ENCODE results near the gene EVA1B. TPM values are rescaled to one million over a fixed set of nuclear protein-coding genes. Genes with fewer than 3 reads are reported as not detected.
A peak's percentile ranks its signal among the peaks of the same experiment; 100 is the strongest.

EVA1B gene
- total RNA-seq, 1 experiment from 2014 or later, result 46.3 TPM

- in situ Hi-C loops (cut with HindIII; ENCODE audit: low sequenced_read_pairs), result no loop called here
- DNase-seq (ENCODE audit: low spot score), result no peak
Measured at GRCh38 chr1:36349241-36349671, 25.8 kb upstream of the EVA1B start.

GRCh38 chr1:36346741-36347370 lies 23.4 kb upstream of the EVA1B start:
- DNase-seq (ENCODE audit: low spot score), result no peak

DNA sequence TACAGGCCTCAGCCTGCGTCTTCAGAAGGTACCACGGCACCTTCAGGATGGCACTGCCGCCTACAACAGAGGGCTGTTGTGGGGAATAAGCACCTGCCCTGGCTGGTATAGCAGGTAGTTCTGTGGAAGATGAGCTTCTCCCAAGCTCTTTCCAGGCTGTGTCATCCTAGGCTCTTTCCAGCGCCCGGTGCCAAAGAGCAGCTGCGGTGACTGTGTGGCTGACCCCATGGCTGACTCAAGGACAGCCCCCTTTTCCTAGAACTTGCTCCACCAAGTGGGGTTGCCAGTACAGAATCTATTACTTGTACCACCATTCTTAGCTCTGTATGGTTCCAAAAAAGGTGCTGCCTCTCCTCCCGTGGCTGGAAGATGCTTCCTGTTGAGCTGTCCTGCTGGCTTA lies 21.9 kb upstream of the EVA1B start:
- in situ Hi-C loops (cut with HindIII; ENCODE audit: low sequenced_read_pairs), result no loop called here

More at GRCh38 chr1:36346741-36347370, 23.4 kb upstream of the EVA1B start:
- in situ Hi-C loops (cut with HindIII; ENCODE audit: low sequenced_read_pairs), result no loop called here

DNA sequence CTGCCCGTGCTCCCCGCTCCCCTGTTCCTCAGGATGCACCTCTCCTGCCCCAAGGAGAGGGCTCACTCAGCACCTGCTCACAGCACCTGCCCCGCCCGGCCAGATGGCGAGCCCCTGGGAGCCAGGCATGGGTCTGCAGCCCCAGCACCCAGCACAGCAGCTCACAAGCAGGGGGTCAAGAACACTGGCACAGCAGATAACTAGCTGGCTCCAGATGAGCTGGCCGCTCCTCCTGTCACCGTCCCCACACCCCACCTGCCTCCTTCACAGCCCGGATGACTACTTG lies 20.9 kb upstream of the EVA1B start:
- DNase-seq (ENCODE audit: low spot score), result no peak
- in situ Hi-C loops (cut with HindIII; ENCODE audit: low sequenced_read_pairs), result no loop called here

More for the DNA sequence above, 21.9 kb upstream of the EVA1B start:
- no peak for DNase-seq (ENCODE audit: low spot score)

DNA sequence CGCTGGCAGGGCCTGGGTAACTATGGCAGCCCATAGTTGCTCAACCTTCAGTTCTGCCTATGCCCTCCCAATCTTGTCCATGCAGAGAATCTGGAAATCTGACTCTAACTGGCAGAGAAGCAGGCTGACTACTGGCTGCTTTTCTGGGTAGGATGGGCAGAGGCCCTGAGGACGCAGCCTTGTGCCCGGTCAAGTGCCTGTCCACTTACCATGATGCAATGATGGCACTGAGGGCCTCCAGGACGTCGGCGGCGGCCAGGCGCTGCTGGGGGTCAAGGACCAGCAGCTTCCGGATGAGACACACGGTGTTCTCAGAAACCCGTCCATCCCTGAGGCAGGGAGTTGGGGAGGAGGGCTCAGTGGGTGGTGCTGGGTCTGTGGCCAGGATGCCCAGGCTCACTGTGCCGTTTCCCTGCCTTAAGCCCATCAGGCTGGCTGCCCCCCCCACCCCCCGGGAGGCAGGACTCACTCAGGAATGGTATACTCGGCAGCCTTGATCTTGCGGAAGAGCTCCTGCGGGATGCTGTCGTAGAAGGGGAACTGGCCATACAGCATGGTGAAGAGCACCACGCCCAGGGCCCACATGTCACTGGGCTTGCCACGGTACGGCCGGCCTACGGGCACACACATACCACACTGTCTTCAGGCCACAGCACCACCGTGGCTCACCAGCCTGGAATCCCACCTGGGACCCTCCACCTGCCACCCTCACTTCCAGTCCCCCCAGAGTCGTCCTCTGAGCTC lies 20.4 kb upstream of the EVA1B start:
- no peak for DNase-seq (ENCODE audit: low spot score)
- in situ Hi-C loops (cut with HindIII; ENCODE audit: low sequenced_read_pairs), result no loop called here

DNA sequence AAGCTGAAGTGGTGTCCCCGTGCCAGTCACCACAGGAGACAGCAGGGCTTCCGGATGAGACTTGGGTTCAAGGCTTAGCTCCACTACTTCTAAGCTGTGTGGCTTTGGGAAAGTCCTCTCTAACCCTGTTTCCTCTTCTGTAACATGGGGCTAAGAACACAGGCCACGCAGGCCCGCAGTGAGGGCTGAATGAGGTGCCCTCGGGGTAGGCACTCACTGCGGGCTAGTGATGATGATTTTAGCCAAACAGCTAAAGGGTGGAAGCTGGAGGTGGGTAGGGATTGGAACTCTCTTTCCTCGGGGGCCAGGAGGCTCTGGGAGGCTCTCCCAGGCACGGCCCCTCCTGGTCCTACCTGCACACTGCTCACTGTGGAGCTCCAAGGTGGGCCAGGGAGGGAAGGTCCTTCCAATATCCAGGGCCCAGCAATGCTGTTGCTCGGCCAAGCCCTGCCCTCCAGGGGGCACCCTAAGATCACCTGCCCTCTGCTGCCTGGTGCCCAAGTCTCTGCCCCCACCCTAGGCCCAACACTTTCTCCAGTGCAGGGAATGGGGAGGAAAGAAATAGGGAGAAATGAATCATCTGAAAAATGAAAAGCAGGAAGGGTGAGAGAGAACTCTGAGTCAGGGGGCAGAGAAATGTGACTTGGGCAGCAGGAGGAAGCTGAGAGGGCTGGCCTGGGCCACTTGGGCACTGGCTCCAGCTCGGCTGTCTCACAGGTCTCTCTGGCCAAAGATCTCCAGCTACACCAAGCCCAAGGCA lies 19.2 kb upstream of the EVA1B start:
- DNase-seq (ENCODE audit: low spot score), result peak; percentile 44
- in situ Hi-C loops (cut with HindIII; ENCODE audit: low sequenced_read_pairs), result no loop called here

DNA sequence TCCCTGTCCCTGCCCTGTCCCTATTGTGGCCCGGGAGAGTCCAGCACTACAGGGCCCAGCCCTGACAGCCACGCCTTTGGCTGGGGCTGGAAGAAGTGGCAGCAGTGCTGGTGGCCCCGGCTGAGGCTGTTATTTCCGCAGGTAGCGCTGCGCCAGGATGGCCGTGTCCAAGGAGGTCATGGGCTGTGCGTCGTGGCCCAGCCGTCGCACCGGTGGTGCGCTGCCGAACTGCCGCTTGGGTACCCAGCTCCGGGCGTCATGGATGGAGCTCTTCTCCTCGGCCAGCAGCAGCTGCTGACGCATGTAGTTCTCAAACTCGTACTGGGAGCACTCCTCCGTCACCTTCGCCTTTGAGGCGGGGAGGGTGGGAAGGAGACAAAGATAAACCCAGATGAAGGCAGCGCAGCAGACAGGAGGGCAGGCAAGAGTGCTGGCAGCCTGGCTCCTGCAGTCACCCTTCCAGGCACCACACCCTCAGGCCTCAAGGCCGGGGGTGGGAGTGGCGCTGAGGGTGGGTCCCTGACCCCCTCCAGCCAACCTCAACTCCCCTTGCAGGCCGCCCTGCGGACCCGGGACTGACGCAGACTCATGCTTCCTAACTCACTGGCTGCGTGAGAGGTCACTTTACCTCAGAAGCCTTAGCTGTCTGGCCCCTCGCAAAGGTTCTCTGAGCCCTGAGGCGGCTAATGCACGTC lies 18.3 kb upstream of the EVA1B start:
- DNase-seq (ENCODE audit: low spot score), result no peak
- in situ Hi-C loops (cut with HindIII; ENCODE audit: low sequenced_read_pairs), result no loop called here

DNA sequence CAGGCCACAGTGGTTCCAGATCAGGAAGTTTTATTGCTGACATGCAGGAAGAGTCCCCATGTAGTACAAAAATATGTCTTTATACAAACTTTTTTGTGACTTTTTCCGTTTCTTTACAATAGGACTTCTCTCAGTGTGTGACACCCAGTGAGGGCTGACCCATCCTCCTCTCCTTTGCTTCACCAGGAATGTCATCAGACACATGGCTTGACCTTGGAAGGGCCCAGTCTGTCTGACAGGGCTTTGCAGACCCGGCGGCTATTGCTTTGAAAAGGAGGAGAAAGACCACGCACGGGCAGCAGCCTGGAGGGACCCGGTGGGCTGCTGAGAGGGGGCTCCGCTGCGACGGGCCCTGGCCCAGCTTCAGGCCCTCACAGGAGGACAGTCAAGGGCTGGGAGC lies 16.2 kb upstream of the EVA1B start:
- DNase-seq (ENCODE audit: low spot score), result no peak
- in situ Hi-C loops (cut with HindIII; ENCODE audit: low sequenced_read_pairs), result no loop called here

- DNase-seq (ENCODE audit: low spot score), result no peak
- in situ Hi-C loops (cut with HindIII; ENCODE audit: low sequenced_read_pairs), result no loop called here
Measured at GRCh38 chr1:36339215-36339614, 15.8 kb upstream of the EVA1B start.

DNA sequence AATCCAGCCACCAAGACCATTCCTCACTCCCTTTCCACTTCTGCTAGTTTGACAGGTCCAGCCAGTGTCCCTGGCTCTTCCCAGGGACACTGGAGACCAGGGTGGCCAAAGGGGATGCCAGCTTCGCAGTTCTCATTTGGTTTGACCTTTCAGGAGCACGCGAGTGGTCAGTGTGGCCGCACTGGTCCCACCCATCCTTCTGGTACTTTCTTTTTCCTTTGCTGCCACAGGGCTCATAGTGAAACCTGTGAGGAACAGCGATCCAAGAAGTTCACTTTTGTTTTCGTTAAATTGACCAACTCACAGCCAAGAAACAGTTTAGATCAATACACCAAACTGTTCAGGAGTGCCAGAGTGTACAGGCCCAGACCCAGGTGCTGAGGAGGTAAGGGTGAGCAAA lies 14.4 kb upstream of the EVA1B start:
- DNase-seq (ENCODE audit: low spot score), result no peak
- in situ Hi-C loops (cut with HindIII; ENCODE audit: low sequenced_read_pairs), result no loop called here

DNA sequence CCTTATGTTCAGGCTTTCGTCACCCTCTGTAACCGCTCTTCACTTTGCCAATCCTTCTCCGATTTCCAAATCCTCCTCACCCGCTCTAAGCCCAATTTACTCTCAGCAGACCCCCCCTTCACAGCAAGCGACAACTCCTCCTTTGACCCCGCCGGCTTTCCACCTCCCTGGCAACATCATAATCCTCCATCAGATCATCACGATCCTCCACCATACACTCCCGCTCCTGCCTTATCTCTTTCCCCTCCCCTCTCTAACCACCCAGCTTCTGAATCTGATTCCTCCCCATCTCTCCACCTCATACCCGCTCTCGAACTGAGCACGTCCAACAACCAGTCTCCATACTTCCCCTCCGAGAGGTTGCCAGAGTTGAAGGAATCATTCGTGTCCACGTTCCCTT lies 7.5 kb upstream of the EVA1B start:
- DNase-seq (ENCODE audit: low spot score), result no peak
- in situ Hi-C loops (cut with HindIII; ENCODE audit: low sequenced_read_pairs), result no loop called here

- in situ Hi-C loops (cut with HindIII; ENCODE audit: low sequenced_read_pairs), result no loop called here
Measured at GRCh38 chr1:36329817-36330216, 6.4 kb upstream of the EVA1B start.

DNA sequence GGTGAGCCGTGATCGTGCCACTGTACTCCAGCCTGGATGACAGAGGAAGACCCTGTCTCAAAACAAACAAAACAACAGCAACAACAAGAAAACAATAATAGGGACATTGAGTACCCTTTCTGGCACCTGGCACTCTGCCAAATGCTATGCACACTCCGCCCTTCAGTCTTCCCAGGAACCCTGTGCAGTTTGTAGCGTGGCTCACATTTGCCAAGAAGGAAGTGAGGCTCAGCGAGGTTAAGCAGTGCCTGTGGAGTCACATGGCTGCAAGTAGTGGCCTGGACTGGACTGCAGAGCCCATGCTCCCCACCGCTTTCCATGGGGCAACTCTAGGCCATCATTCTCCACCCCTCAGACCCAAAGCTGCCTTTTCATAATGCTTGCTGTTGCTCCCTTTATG lies 5.3 kb upstream of the EVA1B start:
- DNase-seq (ENCODE audit: low spot score), result no peak
- in situ Hi-C loops (cut with HindIII; ENCODE audit: low sequenced_read_pairs), result no loop called here

More at GRCh38 chr1:36329817-36330216, 6.4 kb upstream of the EVA1B start:
- no peak for DNase-seq (ENCODE audit: low spot score)

DNA sequence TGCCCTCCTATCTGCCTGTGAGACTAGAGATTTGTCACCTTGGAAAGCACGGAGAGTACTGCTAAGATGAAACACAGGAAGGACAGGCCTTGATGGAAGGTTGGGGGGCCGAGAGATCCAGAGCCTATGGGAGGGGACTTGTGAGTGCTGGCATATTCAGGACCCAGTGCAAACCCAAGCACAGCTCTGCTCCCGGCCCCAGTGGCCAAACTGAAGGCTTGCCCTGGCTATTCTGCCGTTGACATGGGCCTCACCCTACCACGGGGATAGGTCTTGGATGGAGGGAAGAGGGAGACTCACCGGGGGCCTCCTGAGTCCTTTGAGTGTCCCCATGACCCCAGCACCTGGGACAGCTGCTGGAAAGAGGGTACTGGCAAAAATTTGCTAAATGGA lies 4.6 kb upstream of the EVA1B start:
- in situ Hi-C loops (cut with HindIII; ENCODE audit: low sequenced_read_pairs), result no loop called here
- no peak for DNase-seq (ENCODE audit: low spot score)

DNA sequence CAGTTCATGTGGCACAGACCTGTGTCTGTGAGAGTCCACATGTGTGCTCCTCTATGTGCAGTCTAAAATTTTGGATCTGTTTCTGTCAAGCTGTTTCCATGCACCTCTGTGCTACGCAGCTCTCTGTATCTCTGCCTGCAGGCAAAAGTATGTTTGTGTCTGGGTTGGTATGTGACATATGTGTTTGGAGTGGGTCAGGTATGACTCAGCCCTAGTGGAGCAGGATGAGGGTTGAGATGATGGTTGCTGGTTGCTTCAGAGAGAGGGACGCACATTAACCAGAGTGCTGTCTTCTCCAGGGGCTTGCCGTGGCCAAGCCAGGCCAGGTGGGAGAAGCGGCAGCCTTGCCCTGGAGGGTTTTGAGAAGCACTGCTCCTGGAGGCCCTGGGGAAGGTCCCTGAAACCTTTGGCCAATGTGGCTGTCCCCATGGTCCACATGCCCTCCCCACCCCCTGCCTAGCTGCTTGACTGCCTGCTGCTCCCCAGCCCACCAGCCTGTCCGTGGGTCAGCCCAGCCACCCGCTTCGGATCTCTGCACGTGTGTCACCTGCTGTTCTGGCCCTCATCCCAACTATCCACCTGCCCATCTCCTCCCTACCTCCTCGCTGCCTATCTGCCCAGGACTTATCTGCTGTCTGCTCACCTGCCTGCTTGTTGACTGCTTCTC lies 4.1 kb upstream of the EVA1B start:
- DNase-seq (ENCODE audit: low spot score), result no peak
- in situ Hi-C loops (cut with HindIII; ENCODE audit: low sequenced_read_pairs), result no loop called here

DNA sequence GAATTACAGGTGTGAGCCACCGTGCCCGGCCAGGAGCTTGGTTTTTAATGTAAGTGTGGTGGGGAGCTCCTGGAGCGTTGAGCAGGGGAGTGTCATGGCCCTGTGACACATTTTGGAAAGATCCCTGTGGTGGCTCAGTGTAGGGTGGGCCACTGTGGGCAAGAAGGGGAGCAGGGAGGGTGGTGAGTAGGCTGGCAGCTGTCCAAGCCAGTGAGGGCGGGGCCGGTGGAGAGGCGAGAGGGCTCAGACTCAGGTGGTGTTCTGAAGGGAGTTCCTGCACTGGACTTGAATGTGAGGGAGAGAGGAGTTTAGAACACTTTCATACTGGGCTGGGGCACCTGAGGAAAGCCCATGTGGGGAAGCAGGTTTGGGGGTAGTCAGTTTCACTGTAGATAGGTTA lies 3.1 kb upstream of the EVA1B start:
- in situ Hi-C loops (cut with HindIII; ENCODE audit: low sequenced_read_pairs), result no loop called here
- DNase-seq (ENCODE audit: low spot score), result no peak

DNA sequence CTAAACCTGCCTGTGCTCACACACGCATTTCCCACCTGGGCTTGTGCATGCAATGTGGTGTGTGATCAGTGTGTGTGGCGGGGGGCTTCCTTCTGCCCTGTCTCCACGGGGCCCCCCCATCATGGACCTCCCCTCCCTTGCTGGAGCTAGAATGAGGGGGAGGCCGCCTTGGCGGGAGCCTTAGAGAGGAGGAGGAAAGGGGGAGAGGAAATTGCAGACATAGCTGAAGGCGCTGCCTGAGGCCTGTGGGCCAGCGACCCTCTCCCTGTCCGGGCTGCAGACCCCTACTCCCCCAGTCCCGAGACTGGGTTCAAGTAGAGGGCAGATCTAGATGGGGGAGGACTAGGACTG lies 883 bp upstream of the EVA1B start:
- in situ Hi-C loops (cut with HindIII; ENCODE audit: low sequenced_read_pairs), result no loop called here
- DNase-seq (ENCODE audit: low spot score), result no peak

- DNase-seq (ENCODE audit: low spot score), result no peak
- in situ Hi-C loops (cut with HindIII; ENCODE audit: low sequenced_read_pairs), result no loop called here
Measured at GRCh38 chr1:36322786-36323635, 434 bp downstream of the EVA1B start.
